H1 (cell line): Measurements from ENCODE around the gene OAS3.

Experiments used
- ASH2L ChIP-seq: fragments of 200-600, 300-600 bp; sonication (generic); IDR thresholded peaks from one replicate; pipeline ENCODE4 v1.7.1; 2017; ENCODE audit warnings: low read length
- GABPA ChIP-seq: IDR thresholded peaks from 2 replicates; pipeline ENCODE4 v1.6.1; 2011; ENCODE audit warnings: mild to moderate bottlenecking, low read length, moderate library complexity, borderline replicate concordance; ENCODE audit not compliant: insufficient read depth
- POLR2A ChIP-seq, 2 experiments: IDR thresholded peaks; 1 replicate in 1 of 2; 2 replicates in 1 of 2; pipeline ENCODE4 v1.6.1; 2011; ENCODE audit warnings: low read depth in 2 of 2, low read length in 2 of 2, mild to moderate bottlenecking in 2 of 2; ENCODE audit errors: control extremely low read depth in 1 of 2
- RAD21 ChIP-seq, 2 experiments: IDR thresholded peaks in 1 of 2; conservative IDR thresholded peaks in 1 of 2; 2 replicates each; pipeline ENCODE4 v1.6.1; 2011; ENCODE audit warnings: low read depth in 2 of 2, low read length in 2 of 2, improper control_type of control experiment in 1 of 2, inconsistent platforms in 1 of 2, mild to moderate bottlenecking in 1 of 2, moderate library complexity in 1 of 2
- SIN3A ChIP-seq, 2 experiments: IDR thresholded peaks in 1 of 2; conservative IDR thresholded peaks in 1 of 2; 2 replicates each; pipeline ENCODE4 v1.6.1; 2011 to 2012; ENCODE audit warnings: low read length in 2 of 2, improper control_type of control experiment in 1 of 2, low read depth in 1 of 2, mild to moderate bottlenecking in 1 of 2
- SP1 ChIP-seq: IDR thresholded peaks from 2 replicates; pipeline ENCODE4 v1.6.1; 2011; ENCODE audit warnings: low read depth, low read length
- ZNF274 ChIP-seq: IDR thresholded peaks from 2 replicates; pipeline ENCODE4 v1.7.0; 2012; ENCODE audit warnings: low read length, borderline replicate concordance; ENCODE audit errors: extremely low read depth

DNA sequence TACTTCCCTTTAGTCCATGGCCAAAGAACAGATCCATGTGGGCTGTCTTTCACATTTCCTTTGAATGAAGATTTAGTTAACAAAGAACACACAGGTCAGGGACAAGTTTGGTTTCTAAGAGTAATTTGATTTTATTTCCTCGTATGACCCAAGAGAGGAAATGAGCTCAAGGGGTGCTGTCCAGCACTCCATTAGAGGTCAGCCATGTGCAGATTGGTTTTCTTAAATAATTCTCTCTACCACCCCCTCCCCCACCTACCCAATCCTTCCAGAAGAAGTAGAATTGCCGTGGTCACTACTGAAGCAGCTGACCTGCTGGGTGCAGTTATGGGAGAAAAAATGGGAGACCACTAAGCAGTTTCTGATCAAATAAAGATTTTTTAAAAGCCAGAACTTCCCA, 45.4 kb upstream of the OAS3 start:
- TF ChIP-seq GABPA (no peak), POLR2A (IDR thresholded peaks at IDR 0.05; ENCODE audit: control extremely low read depth in 1 of 2, low read depth in 2 of 2, low read length in 2 of 2) (no peak), ZNF274 (no peak), SP1 (no peak), ASH2L (no peak), SIN3A (conservative IDR thresholded peaks at IDR 0.05 in 1 of 2, IDR thresholded peaks at IDR 0.05 in 1 of 2; ENCODE audit: low read depth in 1 of 2, low read length in 2 of 2) (no peak), RAD21 (IDR thresholded peaks at IDR 0.05 in 1 of 2, conservative IDR thresholded peaks at IDR 0.05 in 1 of 2; ENCODE audit: low read depth in 2 of 2, low read length in 2 of 2) (no peak)
